Brain microvascular endothelial cell (primary cell): ENCODE data around the gene FBXO48.

Experiments
- DNase-seq: peaks from one replicate; pipeline ENCODE4 v3.0.0-alpha.2; 2020
- H3K27ac ChIP-seq: fragments of 250-450 bp; sonication (Bioruptor Pico); 2 replicates; pipeline ENCODE4 v1.5.1; 2020; ENCODE audit warnings: mild to moderate bottlenecking, moderate library complexity
- H3K27me3 ChIP-seq: fragments of 250-450 bp; sonication (Bioruptor Pico); replicated peaks from 2 replicates; pipeline ENCODE4 v1.5.1; 2020; ENCODE audit warnings: mild to moderate bottlenecking
- H3K36me3 ChIP-seq: fragments of 250-450 bp; sonication (Bioruptor Pico); replicated peaks from 2 replicates; pipeline ENCODE4 v1.5.1; 2020; ENCODE audit warnings: mild to moderate bottlenecking
- H3K4me3 ChIP-seq: 2 replicates; pipeline ENCODE4 v1.5.1; 2011; ENCODE audit warnings: low read depth, mild to moderate bottlenecking, control low read depth, low read length, moderate library complexity
- CTCF ChIP-seq: IDR thresholded peaks from 2 replicates; pipeline ENCODE4 v1.5.1; 2011; ENCODE audit warnings: low read depth, mild to moderate bottlenecking, moderate library complexity, low read length, control low read depth, inconsistent platforms; ENCODE audit errors: missing control alignments
- in situ Hi-C: cut with HindIII; loops from 2 replicates; pipeline ENCODE4 v1.10.0; 2017; ENCODE audit warnings: low sequenced_read_pairs, low pct_ligation_motif_present

FBXO48 gene

GRCh38 chr2:68438455-68439303 lies 28.4 kb downstream of the FBXO48 start:
- no peak for TF ChIP-seq CTCF
- no peak overlapping the region for H3K27ac ChIP-seq
- no peaks in the 10 kb centered on the region for H3K27me3 ChIP-seq
- in situ Hi-C loops = no loop called here
- no peak overlapping the region for H3K4me3 ChIP-seq
- DNase-seq = peak; percentile 17
- no peaks in the 10 kb centered on the region for H3K36me3 ChIP-seq

- Histone ChIP-seq H3K36me3 (no peaks in the 10 kb centered on the region), H3K27ac (peak overlapping the region; percentile 78), H3K4me3 (no peak overlapping the region), H3K27me3 (no peaks in the 10 kb centered on the region)
- DNase-seq = peak; percentile 64
- in situ Hi-C loops = no loop called here
- TF ChIP-seq CTCF = no peak
These were observed 30.8 kb downstream of the FBXO48 start for GRCh38 chr2:68436270-68436669.

- peak overlapping the region; percentile 78 for H3K27ac ChIP-seq
- in situ Hi-C loops = no loop called here
- no peak for DNase-seq
- H3K4me3 ChIP-seq = no peak overlapping the region
- TF ChIP-seq CTCF = no peak
- no peaks in the 10 kb centered on the region for H3K36me3 ChIP-seq
- no peaks in the 10 kb centered on the region for H3K27me3 ChIP-seq
These were observed 31.5 kb downstream of the FBXO48 start for GRCh38 chr2:68435615-68436014.

- Histone ChIP-seq H3K36me3 (no peaks in the 10 kb centered on the region), H3K4me3 (no peak overlapping the region), H3K27ac (no peak overlapping the region), H3K27me3 (no peaks in the 10 kb centered on the region)
- DNase-seq = no peak
- no peak for TF ChIP-seq CTCF
- in situ Hi-C loops = no loop called here
These were observed 32.1 kb downstream of the FBXO48 start for GRCh38 chr2:68434981-68435380.

GRCh38 chr2:68432696-68433658 lies 34.1 kb downstream of the FBXO48 start:
- Histone ChIP-seq H3K27ac (no peak overlapping the region), H3K4me3 (no peak overlapping the region), H3K27me3 (no peaks in the 10 kb centered on the region), H3K36me3 (no peaks in the 10 kb centered on the region)
- in situ Hi-C loops = no loop called here
- DNase-seq = no peak
- TF ChIP-seq CTCF = no peak
